ENCODE results near the gene SBF2. TPM values are rescaled to one million over a fixed set of nuclear protein-coding genes. Genes with fewer than 3 reads are reported as not detected.

The SBF2 gene
- total RNA-seq, result 34.5 TPM

DNA sequence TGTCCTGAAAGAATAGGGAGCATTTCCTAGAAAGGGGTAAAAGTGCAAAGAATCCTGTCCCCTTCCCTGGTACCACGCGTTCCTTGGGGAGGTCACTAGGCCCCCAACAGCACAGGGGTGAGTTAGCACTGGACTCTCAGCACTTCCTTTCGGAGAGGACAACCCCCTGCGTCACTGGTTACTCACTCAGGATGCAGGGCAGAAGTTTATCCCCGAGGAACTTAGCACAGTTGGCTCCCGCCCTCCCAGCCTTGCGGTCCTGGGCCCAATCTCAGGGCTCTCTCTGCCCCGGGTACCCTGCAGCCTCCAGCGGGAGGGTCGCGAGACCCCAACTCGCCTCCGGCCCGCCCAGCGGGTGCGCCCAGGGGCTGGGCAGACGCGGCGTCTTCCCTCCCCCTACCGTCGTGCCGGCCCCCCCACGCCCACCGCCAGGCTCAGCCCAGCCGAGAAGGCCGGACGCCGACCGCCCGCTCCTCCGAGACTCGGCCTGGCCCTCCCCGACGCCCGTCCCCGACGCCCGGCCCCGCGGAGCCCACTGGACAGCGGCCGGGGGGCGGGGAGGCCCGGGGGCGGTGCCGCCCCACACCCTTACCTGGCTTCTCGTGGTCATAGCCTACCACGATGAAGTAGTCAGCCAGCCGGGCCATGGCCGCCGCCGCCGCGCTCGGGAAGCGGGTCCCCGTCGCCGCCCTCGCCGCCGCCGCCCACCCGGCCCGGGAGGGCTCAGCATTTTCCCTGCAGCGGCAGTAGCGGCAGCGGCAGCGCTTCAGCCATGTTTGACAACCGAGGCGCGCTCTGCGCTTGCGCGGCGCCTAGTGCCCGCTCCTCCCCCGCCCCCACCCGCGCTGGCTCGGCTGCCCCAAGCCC, at the start of gene SBF2:
Gene SBF2, minus strand, starts transcription at position 797 of the 867 bp plus-strand sequence. Its CDS starts 150 bp downstream, at position 647.
- H3K27ac ChIP-seq, result peak within 1 kb of the TSS; percentile 93
- no peaks in the 10 kb centered on the region for H3K9me3 ChIP-seq
- intact Hi-C loops (cut with DNase I), result loop anchor here (1.0 kb wide), 1 partner anchor 11 kb away; no protein-coding TSS in a partner anchor
- TF ChIP-seq, protein P1, sequence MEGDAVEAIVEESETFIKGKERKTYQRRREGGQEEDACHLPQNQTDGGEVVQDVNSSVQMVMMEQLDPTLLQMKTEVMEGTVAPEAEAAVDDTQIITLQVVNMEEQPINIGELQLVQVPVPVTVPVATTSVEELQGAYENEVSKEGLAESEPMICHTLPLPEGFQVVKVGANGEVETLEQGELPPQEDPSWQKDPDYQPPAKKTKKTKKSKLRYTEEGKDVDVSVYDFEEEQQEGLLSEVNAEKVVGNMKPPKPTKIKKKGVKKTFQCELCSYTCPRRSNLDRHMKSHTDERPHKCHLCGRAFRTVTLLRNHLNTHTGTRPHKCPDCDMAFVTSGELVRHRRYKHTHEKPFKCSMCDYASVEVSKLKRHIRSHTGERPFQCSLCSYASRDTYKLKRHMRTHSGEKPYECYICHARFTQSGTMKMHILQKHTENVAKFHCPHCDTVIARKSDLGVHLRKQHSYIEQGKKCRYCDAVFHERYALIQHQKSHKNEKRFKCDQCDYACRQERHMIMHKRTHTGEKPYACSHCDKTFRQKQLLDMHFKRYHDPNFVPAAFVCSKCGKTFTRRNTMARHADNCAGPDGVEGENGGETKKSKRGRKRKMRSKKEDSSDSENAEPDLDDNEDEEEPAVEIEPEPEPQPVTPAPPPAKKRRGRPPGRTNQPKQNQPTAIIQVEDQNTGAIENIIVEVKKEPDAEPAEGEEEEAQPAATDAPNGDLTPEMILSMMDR (IDR thresholded peaks at IDR 0.05), result no peak
- H3K36me3 ChIP-seq, result no peaks in the 10 kb centered on the region
- peak within 1 kb of the TSS; percentile 80 to 90 for H3K4me3 ChIP-seq
- H3K27me3 ChIP-seq, result no peaks in the 10 kb centered on the region
- H3K4me1 ChIP-seq, result peaks cover 0 to 6% of the 10 kb centered on the region in 2 donors
- peak; percentile 71 to 94 for DNase-seq (ENCODE audit: low spot score in 2 of 2)

DNA sequence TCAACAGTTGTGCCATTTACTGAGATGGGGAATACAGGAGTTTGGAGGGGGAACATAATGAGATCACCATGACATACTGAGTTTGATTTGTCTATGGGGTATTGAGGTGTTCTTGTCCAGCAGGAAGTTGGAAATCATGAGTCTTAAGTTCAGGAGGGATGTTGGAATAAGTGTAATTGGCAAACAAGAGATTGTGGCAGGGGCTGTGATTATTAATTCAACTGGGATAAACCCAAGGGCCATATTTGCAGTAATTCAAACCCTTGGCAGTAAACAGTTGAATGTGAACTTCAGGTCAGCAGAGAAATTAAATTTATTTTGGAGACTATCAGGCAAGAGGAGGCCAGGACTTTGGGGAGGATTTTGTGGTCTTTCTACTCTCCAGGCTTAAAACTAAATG, 44.3 kb upstream of the SBF2 start:
- H3K9me3 ChIP-seq, result no peaks in the 10 kb centered on the region
- H3K4me1 ChIP-seq, result no peaks in the 10 kb centered on the region
- H3K27me3 ChIP-seq, result no peaks in the 10 kb centered on the region
- no peak for DNase-seq (ENCODE audit: low spot score in 2 of 2)
- intact Hi-C loops (cut with DNase I), result no loop called here
- TF ChIP-seq, protein P1 (IDR thresholded peaks at IDR 0.05), result no peak
- no peaks in the 10 kb centered on the region for H3K36me3 ChIP-seq
- H3K4me3 ChIP-seq, result no peak overlapping the region
- no peak overlapping the region for H3K27ac ChIP-seq

DNA sequence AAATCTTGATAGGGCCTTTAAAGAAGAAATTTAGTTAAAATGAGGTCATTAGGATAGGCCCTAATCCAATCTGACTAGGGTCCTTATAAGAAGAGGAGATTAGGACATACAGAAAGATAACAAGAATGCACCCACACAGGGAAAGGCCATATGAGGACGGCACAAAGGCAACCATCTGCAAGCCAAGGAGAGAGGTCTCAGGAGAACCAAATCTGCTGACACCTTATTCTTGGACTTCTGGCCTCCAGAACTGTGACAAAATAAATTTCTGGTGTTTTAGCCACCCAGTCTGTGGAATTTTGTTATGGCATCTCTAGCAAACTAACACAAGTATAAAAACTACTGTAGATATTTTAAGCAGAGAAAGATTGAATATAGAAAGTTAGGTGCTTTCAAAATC, 39.5 kb upstream of the SBF2 start:
- peaks cover 2 to 4% of the 10 kb centered on the region in 2 donors for H3K4me1 ChIP-seq
- H3K36me3 ChIP-seq, result no peaks in the 10 kb centered on the region
- TF ChIP-seq, protein P1 (IDR thresholded peaks at IDR 0.05), result no peak
- H3K27ac ChIP-seq, result no peak overlapping the region
- H3K27me3 ChIP-seq, result no peaks in the 10 kb centered on the region
- H3K9me3 ChIP-seq, result no peaks in the 10 kb centered on the region
- intact Hi-C loops (cut with DNase I), result no loop called here
- H3K4me3 ChIP-seq, result no peak overlapping the region
- DNase-seq (ENCODE audit: low spot score in 2 of 2), result no peak

DNA sequence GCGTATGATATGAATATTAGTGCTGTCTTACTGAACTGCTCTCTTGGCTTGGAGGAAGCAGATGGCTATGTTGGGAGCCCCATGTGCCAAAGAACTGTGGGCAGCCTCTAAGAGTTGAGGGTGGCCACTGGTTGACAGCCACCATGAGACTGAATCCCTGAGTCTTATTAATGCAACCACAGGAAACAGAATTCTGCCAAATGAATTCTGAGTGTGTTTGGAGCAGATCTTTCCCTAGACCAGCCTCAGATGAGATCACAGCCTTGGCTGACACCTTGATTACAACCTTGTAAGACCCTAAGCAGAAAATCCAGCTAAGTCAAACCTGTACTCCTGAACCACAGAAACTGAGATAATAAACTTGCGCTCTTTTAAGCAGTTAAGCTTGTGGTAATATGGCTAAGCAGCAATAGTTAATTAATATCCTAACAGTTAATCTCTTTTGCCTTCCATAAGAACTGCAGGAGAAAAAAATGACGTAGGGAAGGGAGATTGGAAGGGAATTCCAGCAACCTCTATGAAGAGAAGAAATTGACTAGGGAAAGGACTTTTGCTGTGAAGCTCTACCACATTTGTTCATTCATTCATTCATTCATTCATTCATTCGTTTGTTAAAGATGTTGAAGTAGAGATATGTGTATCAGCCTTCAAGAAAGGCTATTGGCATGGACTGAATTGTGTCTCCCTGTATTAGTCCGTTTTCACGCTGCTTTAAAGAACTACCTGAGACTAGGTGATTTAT, 37.7 kb upstream of the SBF2 start:
- peaks cover 2 to 16% of the 10 kb centered on the region in 2 donors for H3K4me1 ChIP-seq
- intact Hi-C loops (cut with DNase I), result no loop called here

DNA sequence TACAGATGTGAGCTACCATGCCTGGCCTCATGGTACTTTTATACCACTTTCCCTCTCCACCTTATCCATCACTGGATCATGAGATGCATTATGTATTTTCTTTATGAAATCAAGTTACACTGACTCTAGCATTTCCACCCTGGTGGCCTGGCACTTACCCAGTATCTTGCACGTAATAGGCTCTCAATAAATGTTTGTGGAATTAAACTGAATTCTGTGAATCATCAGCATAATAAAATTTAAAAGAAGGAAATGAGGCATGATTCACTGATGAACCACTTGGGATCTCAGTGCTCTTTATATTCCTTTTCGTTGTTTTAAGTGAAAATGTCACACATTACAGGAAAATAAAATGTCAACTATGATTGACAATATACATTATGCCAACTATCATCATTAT, 35.9 kb upstream of the SBF2 start:
- intact Hi-C loops (cut with DNase I), result loop anchor here (5.0 kb wide), 1 partner anchor 37 kb away; no protein-coding TSS in a partner anchor
- TF ChIP-seq, protein P1 (IDR thresholded peaks at IDR 0.05), result no peak
- H3K4me3 ChIP-seq, result no peak overlapping the region
- no peak overlapping the region for H3K27ac ChIP-seq
- H3K4me1 ChIP-seq, result peaks cover 7 to 31% of the 10 kb centered on the region in 2 donors
- DNase-seq (ENCODE audit: low spot score in 2 of 2), result no peak
- no peaks in the 10 kb centered on the region for H3K36me3 ChIP-seq
- no peaks in the 10 kb centered on the region for H3K9me3 ChIP-seq
- H3K27me3 ChIP-seq, result no peaks in the 10 kb centered on the region

More for the DNA sequence above, 37.7 kb upstream of the SBF2 start:
- TF ChIP-seq, protein P1 (IDR thresholded peaks at IDR 0.05), result no peak
- no peak overlapping the region for H3K4me3 ChIP-seq
- no peak for DNase-seq (ENCODE audit: low spot score in 2 of 2)
- no peaks in the 10 kb centered on the region for H3K36me3 ChIP-seq
- no peaks in the 10 kb centered on the region for H3K27me3 ChIP-seq
- H3K9me3 ChIP-seq, result no peaks in the 10 kb centered on the region
- H3K27ac ChIP-seq, result no peak overlapping the region
